SK-N-SH (cell line): ENCODE data around the gene PDE11A. TPM values are rescaled to one million over a fixed set of nuclear protein-coding genes. Genes with fewer than 3 reads are reported as not detected.

Experiments
- CTCF ChIA-PET: fragments of 300-600, 350-600 bp; formaldehyde crosslinking; extraction: SDS; loops from one replicate; lab custom pipeline; 2021; lab: Yijun Ruan, JAX
- POLR2A ChIA-PET: fragments of 350-600 bp; sonication (Branson Sonifier 250); formaldehyde crosslinking; extraction: SDS; loops from one replicate; lab custom pipeline; 2020; ENCODE audit warnings: antibody characterized with exemption, inconsistent platforms; lab: Yijun Ruan, JAX
- DNase-seq: peaks from one replicate; pipeline ENCODE4 v3.0.0; 2012
- H2AFZ ChIP-seq: fragments of 200-600 bp; sonication (generic); 2 replicates; pipeline ENCODE4 v1.8.1; 2016; ENCODE audit warnings: antibody characterized with exemption, mild to moderate bottlenecking, low read depth
- H3F3A ChIP-seq: fragments of 200-600 bp; sonication (generic); replicated peaks from 2 replicates; pipeline ENCODE3; 2016; ENCODE audit warnings: antibody characterized with exemption, mild to moderate bottlenecking; ENCODE audit not compliant: insufficient read depth
- H3K27ac ChIP-seq, 2 experiments: fragments of 200-500 bp in 1 of 2; fragments of 200-600 bp in 1 of 2; sonication (Bioruptor generic) in 1 of 2; sonication (generic), shearing (Covaris generic) in 1 of 2; 2 replicates each; pipeline versions ENCODE4 v1.5.1 to v1.6.1; 2014 to 2016; ENCODE audit warnings: low read depth in 2 of 2, inconsistent platforms in 1 of 2, low read length in 1 of 2, mild to moderate bottlenecking in 1 of 2, mixed read lengths in 1 of 2
- H3K27me3 ChIP-seq: fragments of 200-600 bp; sonication (generic), shearing (Covaris generic); 2 replicates; pipeline ENCODE4 v1.6.1; 2016; ENCODE audit warnings: mixed run types; ENCODE audit not compliant: insufficient read depth
- H3K36me3 ChIP-seq, 2 experiments: fragments of 200-500 bp in 1 of 2; fragments of 200-600 bp in 1 of 2; sonication (Bioruptor generic) in 1 of 2; sonication (generic) in 1 of 2; replicated peaks in 1 of 2; 2 replicates each; pipeline versions ENCODE3 to v1.5.1; 2014 to 2016; ENCODE audit warnings: low read length in 1 of 2, mild to moderate bottlenecking in 1 of 2; ENCODE audit not compliant: insufficient read depth in 2 of 2, control insufficient read depth in 1 of 2
- H3K4me1 ChIP-seq, 2 experiments: fragments of 200-500 bp in 1 of 2; fragments of 200-600 bp in 1 of 2; sonication (Bioruptor generic) in 1 of 2; sonication (generic), shearing (Covaris generic) in 1 of 2; 2 replicates each; pipeline versions ENCODE4 v1.5.1 to v1.6.1; 2014 to 2016; ENCODE audit warnings: low read depth in 1 of 2, low read length in 1 of 2, mixed run types in 1 of 2; ENCODE audit not compliant: insufficient read depth in 2 of 2, control insufficient read depth in 1 of 2
- H3K4me2 ChIP-seq: fragments of 200-600 bp; sonication (generic), shearing (Covaris generic); 2 replicates; pipeline ENCODE4 v1.6.1; 2017; ENCODE audit warnings: mixed run types
- H3K4me3 ChIP-seq, 2 experiments: fragments of 200-500 bp in 1 of 2; fragments of 200-600 bp in 1 of 2; sonication (Bioruptor generic) in 1 of 2; sonication (generic), shearing (Covaris generic) in 1 of 2; 2 replicates each; pipeline versions ENCODE4 v1.5.1 to v1.8.1; 2014 to 2016; ENCODE audit warnings: low read depth in 2 of 2, inconsistent platforms in 1 of 2, low read length in 1 of 2, mild to moderate bottlenecking in 1 of 2, mixed read lengths in 1 of 2, moderate library complexity in 1 of 2
- H3K79me2 ChIP-seq: fragments of 200-600 bp; sonication (generic); 2 replicates; pipeline ENCODE4 v1.8.1; 2017; ENCODE audit warnings: mild to moderate bottlenecking; ENCODE audit not compliant: insufficient read depth
- H3K9ac ChIP-seq: fragments of 200-600 bp; sonication (generic); 2 replicates; pipeline ENCODE4 v1.6.1; 2017; ENCODE audit warnings: mixed run types
- H3K9me2 ChIP-seq: fragments of 200-600 bp; sonication (generic); 2 replicates; pipeline ENCODE4 v1.6.1; 2017; ENCODE audit warnings: mixed run types
- H3K9me3 ChIP-seq: fragments of 200-600 bp; sonication (generic); 2 replicates; pipeline ENCODE4 v1.6.1; 2017; ENCODE audit warnings: mixed run types, mild to moderate bottlenecking, moderate library complexity
- H4K20me1 ChIP-seq: fragments of 200-600 bp; sonication (generic); 2 replicates; pipeline ENCODE4 v1.6.1; 2017; ENCODE audit warnings: mild to moderate bottlenecking, mixed run types; ENCODE audit not compliant: insufficient read depth
- CHD2 ChIP-seq: fragments of 150-350 bp; IDR thresholded peaks from 2 replicates; pipeline ENCODE4 v1.6.1; 2018; ENCODE audit warnings: low read length; ENCODE audit not compliant: partially characterized antibody
- EP300 ChIP-seq, 2 experiments: IDR thresholded peaks; 2 replicates each; pipeline versions ENCODE4 v1.4.0 to v1.6.1; 2012; ENCODE audit warnings: borderline replicate concordance in 1 of 2, low read depth in 1 of 2, low read length in 1 of 2
- FOXM1 ChIP-seq: IDR thresholded peaks from 2 replicates; pipeline ENCODE4 v1.4.0; 2012; ENCODE audit warnings: low read depth, mild to moderate bottlenecking
- GATA2 ChIP-seq: sonication (generic); formaldehyde crosslinking; IDR thresholded peaks from 2 replicates; pipeline ENCODE4 v1.5.0; 2020; ENCODE audit warnings: mild to moderate bottlenecking, missing genetic modification reagents
- MEF2A ChIP-seq: IDR thresholded peaks from 2 replicates; pipeline ENCODE4 v1.4.0; 2012; ENCODE audit warnings: low read depth, borderline replicate concordance
- MXI1 ChIP-seq: IDR thresholded peaks from 2 replicates; pipeline ENCODE4 v1.6.1; 2012; ENCODE audit warnings: mild to moderate bottlenecking, low read depth, low read length, improper control_type of control experiment
- NFIC ChIP-seq: IDR thresholded peaks from 2 replicates; pipeline ENCODE4 v1.4.0; 2012; ENCODE audit warnings: borderline replicate concordance
- RAD21 ChIP-seq: IDR thresholded peaks from 2 replicates; pipeline ENCODE4 v1.6.1; 2012; ENCODE audit warnings: mild to moderate bottlenecking, low read length
- RCOR1 ChIP-seq: fragments of 150-350 bp; IDR thresholded peaks from 2 replicates; pipeline ENCODE4 v1.6.1; 2017; ENCODE audit warnings: antibody characterized with exemption, low read length
- RFX5 ChIP-seq: IDR thresholded peaks from 2 replicates; pipeline ENCODE4 v1.6.1; 2012; ENCODE audit warnings: mild to moderate bottlenecking, improper control_type of control experiment, low read length
- RXRA ChIP-seq: IDR thresholded peaks from 2 replicates; pipeline ENCODE4 v1.4.0; 2012; ENCODE audit warnings: low read depth, mild to moderate bottlenecking, borderline replicate concordance
- SIN3A ChIP-seq: IDR thresholded peaks from 2 replicates; pipeline ENCODE4 v1.6.1; 2012; ENCODE audit warnings: low read depth, mild to moderate bottlenecking, low read length, moderate library complexity, borderline replicate concordance
- SMC3 ChIP-seq: IDR thresholded peaks from 2 replicates; pipeline ENCODE4 v1.6.1; 2012; ENCODE audit warnings: low read depth, low read length, improper control_type of control experiment
- TAF1 ChIP-seq: IDR thresholded peaks from 2 replicates; pipeline ENCODE4 v1.6.1; 2012; ENCODE audit warnings: low read depth, mild to moderate bottlenecking, low read length, moderate library complexity, borderline replicate concordance
- TCF12 ChIP-seq: IDR thresholded peaks from 2 replicates; pipeline ENCODE4 v1.4.0; 2012
- YY1 ChIP-seq: IDR thresholded peaks from 2 replicates; pipeline ENCODE4 v1.4.0; 2012; ENCODE audit warnings: low read depth, mild to moderate bottlenecking
- WGBS: methylation state at CpG from one replicate; pipeline ENCODE4 v1.1.6; 2017; ENCODE audit warnings: low lambda C conversion rate; 5-methylcytosine and 5-hydroxymethylcytosine counted together
- polyA plus RNA-seq, 3 experiments: library from polyadenylated mRNA; depleted of rRNA; stranded (reverse); fragments of >200 nt; gene quantifications; 2 replicates each; pipeline ENCODE4 v1.2.3, GENCODE V29; 2012
- TF ChIP-seq, protein P1 (sequence below): IDR thresholded peaks from 2 replicates; pipeline ENCODE4 v1.4.0; 2012; ENCODE audit warnings: low read depth
- TF ChIP-seq, protein P2 (sequence below): fragments of 200-600 bp; sonication (generic); IDR thresholded peaks from 2 replicates; pipeline ENCODE4 v1.6.1; 2017; ENCODE audit warnings: antibody characterized with exemption, mild to moderate bottlenecking, moderate library complexity
- TF ChIP-seq, protein P3 (sequence below): IDR thresholded peaks from 2 replicates; pipeline ENCODE4; 2012
- TF ChIP-seq, protein P4 (sequence below): IDR thresholded peaks from 2 replicates; pipeline ENCODE4 v1.4.0; 2012; ENCODE audit warnings: low read depth, borderline replicate concordance

PDE11A gene
- polyA plus RNA-seq, 1 of the 3 experiments (the other 2 are of a cell fraction), result 0.10 TPM

DNA sequence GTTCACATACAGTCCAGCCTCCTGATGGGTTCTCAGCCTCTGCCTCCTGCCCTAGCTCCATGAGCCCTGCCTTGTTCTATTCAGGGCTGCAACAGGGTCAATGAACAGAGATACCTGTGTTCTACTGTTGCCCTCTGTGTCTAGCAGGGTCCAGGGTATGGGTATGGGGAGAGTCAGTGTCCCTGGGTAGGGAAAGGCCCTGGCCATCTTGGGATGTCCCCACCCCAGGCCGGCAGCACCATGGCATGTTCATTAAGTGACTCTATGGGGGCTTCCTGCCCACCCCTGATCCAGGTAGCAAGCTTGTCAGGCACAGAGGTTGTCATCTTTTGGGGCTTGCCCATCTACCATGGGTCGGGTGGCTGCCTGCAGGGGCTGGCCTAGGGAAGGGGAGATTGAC is 13.5 kb downstream of the PDE11A start:
- H3F3A ChIP-seq, result no peaks in the 10 kb centered on the region
- ChIA-PET CTCF (no interaction called here), POLR2A (no interaction called here)
- no peak overlapping the region for H2AFZ ChIP-seq
- H3K79me2 ChIP-seq, result no peaks in the 10 kb centered on the region
- H3K4me1 ChIP-seq, result no peaks in the 10 kb centered on the region; a peak in 1 of 4 replicates
- TF ChIP-seq FOXM1 (no peak), RXRA (no peak), SMC3 (no peak), RCOR1 (no peak), SIN3A (no peak), MEF2A (no peak), TAF1 (no peak), RFX5 (no peak), EP300 (IDR thresholded peaks at IDR 0.05; ENCODE audit: borderline replicate concordance in 1 of 2, low read depth in 1 of 2, low read length in 1 of 2) (no peak)
- TF ChIP-seq, protein P1, sequence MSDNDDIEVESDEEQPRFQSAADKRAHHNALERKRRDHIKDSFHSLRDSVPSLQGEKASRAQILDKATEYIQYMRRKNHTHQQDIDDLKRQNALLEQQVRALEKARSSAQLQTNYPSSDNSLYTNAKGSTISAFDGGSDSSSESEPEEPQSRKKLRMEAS, result no peak
- TF ChIP-seq, protein P2, sequence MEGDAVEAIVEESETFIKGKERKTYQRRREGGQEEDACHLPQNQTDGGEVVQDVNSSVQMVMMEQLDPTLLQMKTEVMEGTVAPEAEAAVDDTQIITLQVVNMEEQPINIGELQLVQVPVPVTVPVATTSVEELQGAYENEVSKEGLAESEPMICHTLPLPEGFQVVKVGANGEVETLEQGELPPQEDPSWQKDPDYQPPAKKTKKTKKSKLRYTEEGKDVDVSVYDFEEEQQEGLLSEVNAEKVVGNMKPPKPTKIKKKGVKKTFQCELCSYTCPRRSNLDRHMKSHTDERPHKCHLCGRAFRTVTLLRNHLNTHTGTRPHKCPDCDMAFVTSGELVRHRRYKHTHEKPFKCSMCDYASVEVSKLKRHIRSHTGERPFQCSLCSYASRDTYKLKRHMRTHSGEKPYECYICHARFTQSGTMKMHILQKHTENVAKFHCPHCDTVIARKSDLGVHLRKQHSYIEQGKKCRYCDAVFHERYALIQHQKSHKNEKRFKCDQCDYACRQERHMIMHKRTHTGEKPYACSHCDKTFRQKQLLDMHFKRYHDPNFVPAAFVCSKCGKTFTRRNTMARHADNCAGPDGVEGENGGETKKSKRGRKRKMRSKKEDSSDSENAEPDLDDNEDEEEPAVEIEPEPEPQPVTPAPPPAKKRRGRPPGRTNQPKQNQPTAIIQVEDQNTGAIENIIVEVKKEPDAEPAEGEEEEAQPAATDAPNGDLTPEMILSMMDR, result no peak
- TF ChIP-seq, protein P3, sequence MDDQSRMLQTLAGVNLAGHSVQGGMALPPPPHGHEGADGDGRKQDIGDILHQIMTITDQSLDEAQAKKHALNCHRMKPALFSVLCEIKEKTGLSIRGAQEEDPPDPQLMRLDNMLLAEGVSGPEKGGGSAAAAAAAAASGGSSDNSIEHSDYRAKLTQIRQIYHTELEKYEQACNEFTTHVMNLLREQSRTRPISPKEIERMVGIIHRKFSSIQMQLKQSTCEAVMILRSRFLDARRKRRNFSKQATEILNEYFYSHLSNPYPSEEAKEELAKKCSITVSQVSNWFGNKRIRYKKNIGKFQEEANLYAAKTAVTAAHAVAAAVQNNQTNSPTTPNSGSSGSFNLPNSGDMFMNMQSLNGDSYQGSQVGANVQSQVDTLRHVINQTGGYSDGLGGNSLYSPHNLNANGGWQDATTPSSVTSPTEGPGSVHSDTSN, result no peak
- TF ChIP-seq, protein P4, sequence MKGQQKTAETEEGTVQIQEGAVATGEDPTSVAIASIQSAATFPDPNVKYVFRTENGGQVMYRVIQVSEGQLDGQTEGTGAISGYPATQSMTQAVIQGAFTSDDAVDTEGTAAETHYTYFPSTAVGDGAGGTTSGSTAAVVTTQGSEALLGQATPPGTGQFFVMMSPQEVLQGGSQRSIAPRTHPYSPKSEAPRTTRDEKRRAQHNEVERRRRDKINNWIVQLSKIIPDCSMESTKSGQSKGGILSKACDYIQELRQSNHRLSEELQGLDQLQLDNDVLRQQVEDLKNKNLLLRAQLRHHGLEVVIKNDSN, result no peak
- no peaks in the 10 kb centered on the region for H4K20me1 ChIP-seq
- no peak overlapping the region for H3K27ac ChIP-seq
- no peak overlapping the region for H3K9ac ChIP-seq
- no peak for DNase-seq
- H3K4me3 ChIP-seq, result no peak overlapping the region
- no peaks in the 10 kb centered on the region for H3K36me3 ChIP-seq
- no peaks in the 10 kb centered on the region for H3K27me3 ChIP-seq
- H3K9me3 ChIP-seq, result no peaks in the 10 kb centered on the region
- H3K4me2 ChIP-seq, result no peak overlapping the region
- 45% methylated on average over 2 of the region's 2 CpGs for WGBS
- H3K9me2 ChIP-seq, result no peaks in the 10 kb centered on the region

DNA sequence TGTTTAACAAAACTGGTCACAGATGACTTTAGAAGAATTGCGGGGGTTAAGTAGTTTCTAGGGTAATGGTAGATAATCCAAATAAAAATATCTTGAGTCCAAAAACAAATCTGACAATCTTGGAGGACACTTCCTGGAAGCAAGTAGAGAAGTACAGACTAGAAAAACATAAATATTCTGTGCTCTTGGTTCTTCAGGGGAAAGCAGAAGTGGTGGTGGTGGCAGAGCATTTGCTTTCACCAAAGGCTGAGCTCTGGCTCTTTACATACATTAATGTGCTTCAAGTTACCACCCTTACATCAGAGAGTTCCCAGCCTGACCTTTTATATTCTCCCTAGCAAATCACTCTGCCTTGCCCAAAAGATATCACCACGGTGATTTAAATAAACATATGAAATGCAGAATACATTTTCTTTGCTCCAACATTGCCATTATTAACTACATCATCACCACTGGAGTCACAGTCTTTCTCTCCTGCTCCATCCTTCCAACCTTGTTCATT is 15.3 kb downstream of the PDE11A start:
- no peaks in the 10 kb centered on the region for H4K20me1 ChIP-seq
- H3K4me2 ChIP-seq, result no peak overlapping the region
- no peaks in the 10 kb centered on the region for H3K79me2 ChIP-seq
- no peak overlapping the region for H3K9ac ChIP-seq
- H3K9me3 ChIP-seq, result no peaks in the 10 kb centered on the region
- DNase-seq, result no peak
- H3K4me1 ChIP-seq, result no peaks in the 10 kb centered on the region; a peak in 1 of 4 replicates
- no peaks in the 10 kb centered on the region for H3K36me3 ChIP-seq
- no peak overlapping the region for H3K27ac ChIP-seq
- ChIA-PET POLR2A (no interaction called here), CTCF (interaction anchor here (0.7 to 1.0 kb wide), 2 partner anchors 14 to 35 kb away, joined by 3 read pairs; no protein-coding TSS in a partner anchor)
- no peak overlapping the region for H3K4me3 ChIP-seq
- no peaks in the 10 kb centered on the region for H3K9me2 ChIP-seq
- no peaks in the 10 kb centered on the region for H3K27me3 ChIP-seq
- H2AFZ ChIP-seq, result no peak overlapping the region
- 54% methylated on average over 2 of the region's 2 CpGs for WGBS
- no peaks in the 10 kb centered on the region for H3F3A ChIP-seq
- TF ChIP-seq NFIC (no peak), YY1 (no peak), GATA2 (CRISPR knock-in tag) (no peak), MXI1 (no peak), TCF12 (no peak), SMC3 (no peak), CHD2 (no peak), RAD21 (no peak)
- TF ChIP-seq, protein P1, result no peak
- TF ChIP-seq, protein P2, result no peak
